IMR-90 (cell line): ENCODE measurements around the gene MSH6. TPM values are rescaled to one million over a fixed set of nuclear protein-coding genes. Genes with fewer than 3 reads are reported as not detected.

Experiments
- ATAC-seq: fragments of 200-7000 bp; cut with Tn5 transposase; 2 replicates; pipeline ENCODE4 v1.9.1; 2020; ENCODE audit warnings: low read depth, mild to moderate bottlenecking, moderate library complexity
- BruUV-seq: library from RNA; stranded (reverse); fragments of 400-500 nt; replicated peaks from 2 replicates; lab custom pipeline; 2021; lab: Mats Ljungman, UMichigan
- CTCF ChIA-PET: fragments of 300-600 bp; formaldehyde crosslinking; extraction: SDS; loops from one replicate; lab custom pipeline; 2021; ENCODE audit warnings: antibody characterized with exemption; lab: Yijun Ruan, JAX
- POLR2A ChIA-PET: fragments of 300-600 bp; sonication (Branson Sonifier 250); formaldehyde crosslinking; loops from one replicate; lab custom pipeline; 2022; ENCODE audit warnings: antibody characterized with exemption; ENCODE audit not compliant: unreplicated experiment; lab: Charles Lee
- DNase-seq: peaks from one replicate; pipeline ENCODE4 v3.0.0; 2013
- H2AFZ ChIP-seq: replicated peaks from 2 replicates; pipeline ENCODE3; 2013; ENCODE audit warnings: low read length, mild to moderate bottlenecking; ENCODE audit not compliant: poor library complexity
- H2AK5ac ChIP-seq: 2 replicates; pipeline ENCODE4 v1.6.1; 2013; ENCODE audit warnings: low read depth, low read length, inconsistent platforms
- H2AK9ac ChIP-seq: replicated peaks from 2 replicates; pipeline ENCODE3; 2013; ENCODE audit warnings: mild to moderate bottlenecking, low read depth, low read length, moderate library complexity; ENCODE audit not compliant: poor library complexity
- H2BK120ac ChIP-seq: 2 replicates; pipeline ENCODE4 v1.6.1; 2013; ENCODE audit warnings: low read depth, low read length, inconsistent platforms
- H2BK15ac ChIP-seq: 3 replicates; pipeline ENCODE4 v1.6.1; 2013; ENCODE audit warnings: low read depth, low read length, inconsistent platforms
- H2BK20ac ChIP-seq: 2 replicates; pipeline ENCODE4 v1.6.1; 2013; ENCODE audit warnings: low read depth, mild to moderate bottlenecking, inconsistent platforms, low read length, moderate library complexity
- H2BK5ac ChIP-seq: 2 replicates; pipeline ENCODE4 v1.6.1; 2013; ENCODE audit warnings: mild to moderate bottlenecking, low read depth, low read length, inconsistent platforms; ENCODE audit not compliant: poor library complexity, severe bottlenecking
- H3K14ac ChIP-seq: replicated peaks from 2 replicates; pipeline ENCODE4 v1.6.1; 2013; ENCODE audit warnings: low read depth, low read length, inconsistent platforms
- H3K18ac ChIP-seq: 2 replicates; pipeline ENCODE4 v1.6.1; 2013; ENCODE audit warnings: low read depth, low read length, control low read depth
- H3K23ac ChIP-seq: 2 replicates; pipeline ENCODE4 v1.6.1; 2013; ENCODE audit warnings: low read depth, low read length, inconsistent platforms
- H3K27ac ChIP-seq: 2 replicates; pipeline ENCODE4 v1.5.1; 2013; ENCODE audit warnings: mild to moderate bottlenecking, control low read depth, low read length; ENCODE audit not compliant: insufficient read depth
- H3K27me3 ChIP-seq: 2 replicates; pipeline ENCODE4 v1.6.1; 2013; ENCODE audit warnings: low read length; ENCODE audit not compliant: control insufficient read depth, insufficient read depth
- H3K36me3 ChIP-seq: 2 replicates; pipeline ENCODE4 v1.6.1; 2013; ENCODE audit warnings: low read length, mixed read lengths; ENCODE audit not compliant: control insufficient read depth, insufficient read depth
- H3K4ac ChIP-seq: 2 replicates; pipeline ENCODE4 v1.6.1; 2013; ENCODE audit warnings: low read depth, low read length, inconsistent platforms
- H3K4me1 ChIP-seq: 2 replicates; pipeline ENCODE4 v1.6.1; 2013; ENCODE audit warnings: low read length, mixed read lengths; ENCODE audit not compliant: control insufficient read depth, insufficient read depth
- H3K4me2 ChIP-seq: 2 replicates; pipeline ENCODE4 v1.6.1; 2013; ENCODE audit warnings: low read depth, mild to moderate bottlenecking, control low read depth, low read length, moderate library complexity
- H3K4me3 ChIP-seq: 2 replicates; pipeline ENCODE4 v1.5.1; 2013; ENCODE audit warnings: low read depth, mild to moderate bottlenecking, control low read depth, low read length, moderate library complexity; ENCODE audit not compliant: insufficient read depth
- H3K56ac ChIP-seq: 2 replicates; pipeline ENCODE4 v1.6.1; 2013; ENCODE audit warnings: low read length, inconsistent platforms; ENCODE audit not compliant: insufficient read depth; ENCODE audit errors: extremely low read depth
- H3K79me1 ChIP-seq, 2 experiments: 2 replicates each; pipeline ENCODE4 v1.6.1; 2013; ENCODE audit warnings: low read length in 2 of 2, inconsistent platforms in 1 of 2, low read depth in 1 of 2
- H3K9ac ChIP-seq: 2 replicates; pipeline ENCODE4 v1.6.1; 2013; ENCODE audit warnings: low read depth, low read length, control low read depth
- H3K9me1 ChIP-seq: 2 replicates; pipeline ENCODE4 v1.6.1; 2013; ENCODE audit warnings: low read length, inconsistent platforms; ENCODE audit not compliant: insufficient read depth
- H3K9me3 ChIP-seq: 2 replicates; pipeline ENCODE4 v1.6.1; 2013; ENCODE audit warnings: low read length; ENCODE audit not compliant: control insufficient read depth, insufficient read depth
- H4K20me1 ChIP-seq: 2 replicates; pipeline ENCODE4 v1.6.1; 2013; ENCODE audit warnings: low read length, inconsistent platforms; ENCODE audit not compliant: insufficient read depth
- H4K5ac ChIP-seq: 2 replicates; pipeline ENCODE4 v1.6.1; 2013; ENCODE audit warnings: mild to moderate bottlenecking, low read depth, low read length, control low read depth
- H4K8ac ChIP-seq, 2 experiments: 2 replicates each; pipeline ENCODE4 v1.6.1; 2013; ENCODE audit warnings: low read depth in 2 of 2, low read length in 2 of 2, control low read depth in 1 of 2, inconsistent platforms in 1 of 2
- H4K91ac ChIP-seq: 2 replicates; pipeline ENCODE4 v1.6.1; 2013; ENCODE audit warnings: low read depth, low read length, inconsistent platforms; ENCODE audit not compliant: insufficient read depth
- CEBPB ChIP-seq: IDR thresholded peaks from 2 replicates; pipeline ENCODE4 v1.6.1; 2012; ENCODE audit warnings: low read depth, low read length, improper control_type of control experiment
- CHD1 ChIP-seq: IDR thresholded peaks from 2 replicates; pipeline ENCODE4 v1.6.1; 2012; ENCODE audit warnings: low read depth, low read length, improper control_type of control experiment
- CTCF ChIP-seq: conservative IDR thresholded peaks from 2 replicates; pipeline ENCODE4 v1.5.1; 2012; ENCODE audit warnings: mild to moderate bottlenecking, low read depth, low read length, improper control_type of control experiment
- FOS ChIP-seq: fragments of 150-350 bp; IDR thresholded peaks from 2 replicates; pipeline ENCODE4 v1.6.1; 2016; ENCODE audit warnings: low read depth, low read length
- MAFK ChIP-seq: IDR thresholded peaks from 2 replicates; pipeline ENCODE4 v1.6.1; 2012; ENCODE audit warnings: low read depth, low read length, improper control_type of control experiment
- MAZ ChIP-seq: IDR thresholded peaks from 2 replicates; pipeline ENCODE4 v1.6.1; 2012; ENCODE audit warnings: low read depth, mild to moderate bottlenecking, low read length, improper control_type of control experiment, moderate library complexity, borderline replicate concordance
- MXI1 ChIP-seq: IDR thresholded peaks from 2 replicates; pipeline ENCODE4 v1.6.1; 2012; ENCODE audit warnings: low read depth, mild to moderate bottlenecking, low read length, moderate library complexity, borderline replicate concordance
- NFE2L2 ChIP-seq: fragments of 150-350 bp; IDR thresholded peaks from 2 replicates; pipeline ENCODE4 v1.6.1; 2016; ENCODE audit warnings: low read depth, mild to moderate bottlenecking, low read length
- RAD21 ChIP-seq: IDR thresholded peaks from 2 replicates; pipeline ENCODE4 v1.6.1; 2012; ENCODE audit warnings: low read length, improper control_type of control experiment
- RCOR1 ChIP-seq: IDR thresholded peaks from 2 replicates; pipeline ENCODE4 v1.6.1; 2012; ENCODE audit warnings: mild to moderate bottlenecking, low read length, improper control_type of control experiment; ENCODE audit not compliant: insufficient replicate concordance
- RFX5 ChIP-seq: IDR thresholded peaks from 2 replicates; pipeline ENCODE4 v1.8.0; 2012; ENCODE audit warnings: low read depth, mild to moderate bottlenecking, low read length, moderate library complexity
- SMC3 ChIP-seq: fragments of 150-350 bp; IDR thresholded peaks from 2 replicates; pipeline ENCODE4 v1.6.1; 2016; ENCODE audit warnings: low read depth, mild to moderate bottlenecking, antibody characterized with exemption, low read length, moderate library complexity
- USF2 ChIP-seq: fragments of 150-350 bp; IDR thresholded peaks from 2 replicates; pipeline ENCODE4 v1.6.1; 2017; ENCODE audit warnings: mild to moderate bottlenecking, antibody characterized with exemption, low read length, low read depth
- dilution Hi-C: fragments of 300-500 bp; cut with HindIII; formaldehyde crosslinking; loops from one replicate; pipeline ENCODE4 v1.14.3; 2018; ENCODE audit warnings: low sequenced_read_pairs; ENCODE audit not compliant: unreplicated experiment
- in situ Hi-C: fragments of 300-500 bp; cut with MboI; formaldehyde crosslinking; loops from 3 replicates; pipeline ENCODE4 v1.14.3; 2019; ENCODE audit warnings: low sequenced_read_pairs, inconsistent platforms, mixed read lengths
- intact Hi-C: fragments of 100-400 bp; cut with micrococcal nuclease; formaldehyde crosslinking; loops from 2 replicates; pipeline ENCODE4 v1.10.0; 2022
- polyA plus RNA-seq, 3 experiments: library from polyadenylated mRNA; depleted of rRNA; stranded (reverse); fragments of >200 nt; gene quantifications; 2 replicates each; pipeline ENCODE4 v1.2.3, GENCODE V29; 2012; ENCODE audit warnings: low replicate concordance in 1 of 3
- total RNA-seq: library from RNA; depleted of rRNA; stranded (reverse); fragments of >200 nt; gene quantifications from 2 replicates; pipeline ENCODE4 v1.2.3, GENCODE V29; 2012

The MSH6 gene
- total and polyA plus RNA-seq, 2 of the 4 experiments (the other 2 are of a cell fraction) = 17.1 to 48.9 TPM

GRCh38 chr2:47774567-47774966 lies 8.4 kb upstream of the MSH6 start:
- no peak overlapping the region for H3K23ac ChIP-seq
- H2BK15ac ChIP-seq = no peak overlapping the region
- ChIA-PET CTCF (no interaction called here), POLR2A (no interaction called here)
- no peak for DNase-seq
- no peak overlapping the region for H3K56ac ChIP-seq
- no peak overlapping the region for H4K91ac ChIP-seq
- H3K36me3 ChIP-seq = no peaks in the 10 kb centered on the region
- no peak for TF ChIP-seq NFE2L2
- TF ChIP-seq SMC3 = no peak
- TF ChIP-seq MXI1 = no peak
- TF ChIP-seq RCOR1 = no peak
- no peak for TF ChIP-seq CHD1
- no peak for TF ChIP-seq CEBPB
- no peak for TF ChIP-seq CTCF
- no peak for TF ChIP-seq MAFK
- TF ChIP-seq MAZ = no peak
- no peak for TF ChIP-seq FOS
- TF ChIP-seq RFX5 = no peak
- TF ChIP-seq USF2 = no peak
- TF ChIP-seq RAD21 = no peak
- no peak for ATAC-seq
- H4K8ac ChIP-seq = no peak overlapping the region
- no peak overlapping the region for H3K4me3 ChIP-seq
- H2BK120ac ChIP-seq = no peak overlapping the region
- dilution Hi-C loops (no loop called here), in situ Hi-C loops (no loop called here), intact Hi-C loops (no loop called here)
- H3K9me3 ChIP-seq = peaks cover 6% of the 10 kb centered on the region
- no peaks in the 10 kb centered on the region for H3K9me1 ChIP-seq
- no peak overlapping the region for H3K18ac ChIP-seq
- H3K14ac ChIP-seq = no peak overlapping the region
- no peaks in the 10 kb centered on the region for H4K20me1 ChIP-seq
- H2AK5ac ChIP-seq = no peak overlapping the region
- H3K4me1 ChIP-seq = peaks cover 5% of the 10 kb centered on the region
- H3K4ac ChIP-seq = no peak overlapping the region
- no peak overlapping the region for H3K27ac ChIP-seq
- no peaks in the 10 kb centered on the region for H3K27me3 ChIP-seq
- H4K5ac ChIP-seq = no peak overlapping the region
- H2AK9ac ChIP-seq = no peak overlapping the region
- no peak overlapping the region for H2AFZ ChIP-seq
- no peak overlapping the region for H2BK5ac ChIP-seq
- H2BK20ac ChIP-seq = no peak overlapping the region
- no TSS peak for BruUV-seq
- H3K9ac ChIP-seq = no peak overlapping the region
- no peaks in the 10 kb centered on the region for H3K79me1 ChIP-seq
- H3K4me2 ChIP-seq = no peak overlapping the region
